ENCODE results near the gene TDRKH.

The TDRKH gene

GRCh38 chr1:151809985-151810556 is 19.8 kb upstream of the TDRKH start:
- no peak for DNase-seq (ENCODE audit: low read depth)
- TF ChIP-seq CTCF (conservative IDR thresholded peaks at IDR 0.05; ENCODE audit: low read length): no peak
- no peak overlapping the region for H3K4me3 ChIP-seq (ENCODE audit: low read length)

- DNase-seq (ENCODE audit: low read depth): no peak
- TF ChIP-seq CTCF (conservative IDR thresholded peaks at IDR 0.05; ENCODE audit: low read length): no peak
Measured at GRCh38 chr1:151809290-151809984, 19.1 kb upstream of the TDRKH start.

DNA sequence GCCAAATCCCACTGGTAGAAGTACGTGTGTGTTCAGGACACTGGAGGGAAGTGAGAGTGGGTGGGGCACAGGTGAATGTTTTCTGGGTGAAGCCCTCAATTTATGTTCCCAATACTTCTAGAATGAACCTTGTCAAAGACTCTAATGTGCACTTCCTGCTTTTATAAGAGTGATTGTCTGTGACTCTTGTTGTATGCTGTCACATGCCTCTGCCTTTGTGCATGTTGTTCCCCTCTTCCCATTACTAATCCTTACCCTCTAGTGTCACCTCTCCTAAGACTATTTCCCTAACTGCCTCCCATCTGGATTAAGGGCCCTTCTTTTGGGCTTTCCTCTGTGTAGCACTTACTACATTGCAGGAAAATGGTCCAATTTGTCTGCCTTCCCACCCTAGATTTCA is 17.5 kb upstream of the TDRKH start:
- no peak overlapping the region for H3K4me3 ChIP-seq (ENCODE audit: low read length)
- DNase-seq (ENCODE audit: low read depth): no peak
- no peak for TF ChIP-seq CTCF (conservative IDR thresholded peaks at IDR 0.05; ENCODE audit: low read length)

More at GRCh38 chr1:151809290-151809984, 19.1 kb upstream of the TDRKH start:
- no peak overlapping the region for H3K4me3 ChIP-seq (ENCODE audit: low read length)

- no peak for TF ChIP-seq CTCF (conservative IDR thresholded peaks at IDR 0.05; ENCODE audit: low read length)
- H3K4me3 ChIP-seq (ENCODE audit: low read length): no peak overlapping the region
- DNase-seq (ENCODE audit: low read depth): no peak
Measured at GRCh38 chr1:151807131-151807530, 16.8 kb upstream of the TDRKH start.

DNA sequence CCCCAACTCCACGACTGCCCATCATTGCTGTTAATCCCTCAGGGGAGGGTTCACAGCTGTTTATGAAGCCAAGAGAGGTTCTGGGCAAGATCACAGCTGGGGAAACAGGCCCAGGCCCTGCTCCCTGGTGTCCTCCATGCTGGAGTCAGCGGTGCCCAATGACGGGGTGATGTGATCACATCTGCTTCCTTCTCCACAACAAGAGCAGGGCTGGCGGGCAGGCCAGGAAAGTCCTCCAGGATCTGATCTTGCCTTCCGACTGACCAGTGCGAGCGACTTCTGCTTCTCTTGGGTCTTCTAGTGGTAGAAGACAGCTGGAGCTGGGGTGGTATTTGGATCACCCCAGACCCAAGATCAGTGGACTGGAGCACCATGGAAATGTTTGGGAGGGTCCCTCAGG is 15.9 kb upstream of the TDRKH start:
- TF ChIP-seq CTCF (conservative IDR thresholded peaks at IDR 0.05; ENCODE audit: low read length): no peak
- DNase-seq (ENCODE audit: low read depth): no peak
- no peak overlapping the region for H3K4me3 ChIP-seq (ENCODE audit: low read length)

- no peak within 1 kb of the TSS for H3K4me3 ChIP-seq (ENCODE audit: low read length)
- TF ChIP-seq CTCF (conservative IDR thresholded peaks at IDR 0.05; ENCODE audit: low read length): no peak
- no peak for DNase-seq (ENCODE audit: low read depth)
Measured at GRCh38 chr1:151805066-151805820, 14.9 kb upstream of the TDRKH start, which contains the start of gene LINGO4. LINGO4 (minus strand) TSS chr1:151805419; CDS start chr1:151802704, 2,715 bp downstream.
